NCI-H2081 treated with DMSO at 0.1 percent for 48 hours (cell line): ENCODE data around the gene PLXNA2.

Experiments
- DNase-seq: peaks from one replicate; lab custom pipeline; 2025; lab: John Stamatoyannopoulos, UW

Gene PLXNA2

GRCh38 chr1:208159555-208160258 lies 84.5 kb downstream of the PLXNA2 start:
- DNase-seq: no peak

- no peak for DNase-seq
These were observed 85.3 kb downstream of the PLXNA2 start for GRCh38 chr1:208158640-208159554.

- DNase-seq: no peak
These were observed 86.4 kb downstream of the PLXNA2 start for GRCh38 chr1:208157769-208158168.

- no peak for DNase-seq
These were observed 87.4 kb downstream of the PLXNA2 start for GRCh38 chr1:208156741-208157140.

GRCh38 chr1:208156310-208156709 lies 87.9 kb downstream of the PLXNA2 start:
- DNase-seq: no peak

GRCh38 chr1:208154679-208155642 lies 89.2 kb downstream of the PLXNA2 start:
- DNase-seq: no peak

- DNase-seq: no peak
These were observed 90.1 kb downstream of the PLXNA2 start for GRCh38 chr1:208154040-208154439.

- DNase-seq: no peak
These were observed 90.8 kb downstream of the PLXNA2 start for GRCh38 chr1:208153386-208153785.

- no peak for DNase-seq
These were observed 92.2 kb downstream of the PLXNA2 start for GRCh38 chr1:208151728-208152598.

- no peak for DNase-seq
These were observed 93.2 kb downstream of the PLXNA2 start for GRCh38 chr1:208150833-208151458.

GRCh38 chr1:208149776-208150514 lies 94.2 kb downstream of the PLXNA2 start:
- DNase-seq: no peak

- DNase-seq: no peak
These were observed 95.0 kb downstream of the PLXNA2 start for GRCh38 chr1:208149213-208149612.

- no peak for DNase-seq
These were observed 95.8 kb downstream of the PLXNA2 start for GRCh38 chr1:208148380-208148779.

GRCh38 chr1:208146650-208147049 lies 97.5 kb downstream of the PLXNA2 start:
- no peak for DNase-seq

GRCh38 chr1:208145167-208145566 lies 99.0 kb downstream of the PLXNA2 start:
- no peak for DNase-seq

GRCh38 chr1:208142590-208143382 lies 101.4 kb downstream of the PLXNA2 start:
- DNase-seq: no peak

GRCh38 chr1:208141610-208142192 lies 102.5 kb downstream of the PLXNA2 start:
- DNase-seq: no peak

- DNase-seq: no peak
These were observed 104.6 kb downstream of the PLXNA2 start for GRCh38 chr1:208139434-208140045.
